ENCODE measurements around the gene SEMA3E. TPM values are rescaled to one million over a fixed set of nuclear protein-coding genes. Genes with fewer than 3 reads are reported as not detected.

SEMA3E gene
- total and polyA plus RNA-seq, 9 of the 15 experiments (the other 6 are each of a cell fraction or from before 2014, with no cell fraction given) = 0.01 to 1.4 (median 0.14) TPM; not detected in 2

- TF ChIP-seq, protein P1, sequence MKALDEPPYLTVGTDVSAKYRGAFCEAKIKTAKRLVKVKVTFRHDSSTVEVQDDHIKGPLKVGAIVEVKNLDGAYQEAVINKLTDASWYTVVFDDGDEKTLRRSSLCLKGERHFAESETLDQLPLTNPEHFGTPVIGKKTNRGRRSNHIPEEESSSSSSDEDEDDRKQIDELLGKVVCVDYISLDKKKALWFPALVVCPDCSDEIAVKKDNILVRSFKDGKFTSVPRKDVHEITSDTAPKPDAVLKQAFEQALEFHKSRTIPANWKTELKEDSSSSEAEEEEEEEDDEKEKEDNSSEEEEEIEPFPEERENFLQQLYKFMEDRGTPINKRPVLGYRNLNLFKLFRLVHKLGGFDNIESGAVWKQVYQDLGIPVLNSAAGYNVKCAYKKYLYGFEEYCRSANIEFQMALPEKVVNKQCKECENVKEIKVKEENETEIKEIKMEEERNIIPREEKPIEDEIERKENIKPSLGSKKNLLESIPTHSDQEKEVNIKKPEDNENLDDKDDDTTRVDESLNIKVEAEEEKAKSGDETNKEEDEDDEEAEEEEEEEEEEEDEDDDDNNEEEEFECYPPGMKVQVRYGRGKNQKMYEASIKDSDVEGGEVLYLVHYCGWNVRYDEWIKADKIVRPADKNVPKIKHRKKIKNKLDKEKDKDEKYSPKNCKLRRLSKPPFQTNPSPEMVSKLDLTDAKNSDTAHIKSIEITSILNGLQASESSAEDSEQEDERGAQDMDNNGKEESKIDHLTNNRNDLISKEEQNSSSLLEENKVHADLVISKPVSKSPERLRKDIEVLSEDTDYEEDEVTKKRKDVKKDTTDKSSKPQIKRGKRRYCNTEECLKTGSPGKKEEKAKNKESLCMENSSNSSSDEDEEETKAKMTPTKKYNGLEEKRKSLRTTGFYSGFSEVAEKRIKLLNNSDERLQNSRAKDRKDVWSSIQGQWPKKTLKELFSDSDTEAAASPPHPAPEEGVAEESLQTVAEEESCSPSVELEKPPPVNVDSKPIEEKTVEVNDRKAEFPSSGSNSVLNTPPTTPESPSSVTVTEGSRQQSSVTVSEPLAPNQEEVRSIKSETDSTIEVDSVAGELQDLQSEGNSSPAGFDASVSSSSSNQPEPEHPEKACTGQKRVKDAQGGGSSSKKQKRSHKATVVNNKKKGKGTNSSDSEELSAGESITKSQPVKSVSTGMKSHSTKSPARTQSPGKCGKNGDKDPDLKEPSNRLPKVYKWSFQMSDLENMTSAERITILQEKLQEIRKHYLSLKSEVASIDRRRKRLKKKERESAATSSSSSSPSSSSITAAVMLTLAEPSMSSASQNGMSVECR (CRISPR knock-in tag; IDR thresholded peaks at IDR 0.05) = no peak
- TF ChIP-seq ZEB2 (IDR thresholded peaks at IDR 0.05) (no peak), ZFP1 (CRISPR knock-in tag; IDR thresholded peaks at IDR 0.05) (no peak)
These were observed 154.3 kb downstream of the SEMA3E start (continued) for GRCh38 chr7:83494683-83495082.

DNA sequence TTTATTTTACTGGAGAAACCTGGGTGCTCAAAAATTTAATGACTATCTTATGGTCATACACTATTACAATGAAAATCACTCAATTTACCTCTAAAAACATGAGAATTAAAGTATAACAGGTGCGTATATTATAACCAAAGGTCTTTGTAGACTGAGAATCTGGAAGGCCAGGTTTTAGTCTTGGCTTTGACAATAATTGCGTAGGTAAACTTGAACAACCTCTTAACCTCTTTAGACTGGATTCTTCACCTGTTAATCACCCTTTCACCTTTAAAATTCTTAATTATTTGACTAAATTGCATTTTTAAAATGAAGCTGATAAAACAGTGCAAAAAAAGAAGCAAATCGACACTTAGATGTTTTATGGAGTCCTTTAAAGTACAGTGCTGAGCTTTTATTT is 156.1 kb downstream of the SEMA3E start:
- Histone ChIP-seq H3K36me3 (ENCODE audit: control insufficient read depth, insufficient read depth, low read length) (no peaks in the 10 kb centered on the region), H3K9ac (ENCODE audit: insufficient read depth in 1 of 2, low read depth in 2 of 2, low read length in 2 of 2) (no peak overlapping the region), H3K27ac (ENCODE audit: extremely low read depth, low read depth, low read length) (no peak overlapping the region), H3K79me2 (ENCODE audit: control insufficient read depth, insufficient read depth, low read length) (no peaks in the 10 kb centered on the region), H3K4me2 (ENCODE audit: insufficient read depth, low read length) (no peak overlapping the region), H3K27me3 (ENCODE audit: control insufficient read depth in 2 of 2, insufficient read depth in 2 of 2, low read length in 2 of 2) (no peaks in the 10 kb centered on the region), H2AFZ (ENCODE audit: low read depth, low read length) (no peak overlapping the region), H4K20me1 (replicated peaks; ENCODE audit: control insufficient read depth, insufficient read depth, low read length) (no peaks in the 10 kb centered on the region), H3K9me3 (replicated peaks; ENCODE audit: control insufficient read depth, insufficient read depth, low read depth, low read length) (no peaks in the 10 kb centered on the region; the same call in 1 of the 2 replicates), H3K4me1 (replicated peaks in 1 of 2; ENCODE audit: control insufficient read depth in 2 of 2, insufficient read depth in 2 of 2, low read length in 2 of 2) (no peaks in the 10 kb centered on the region), H3K4me3 (no peak overlapping the region), H3K9me1 (ENCODE audit: control insufficient read depth, insufficient read depth, low read length) (no peaks in the 10 kb centered on the region)
- 5% methylated on average over 3 of the region's 3 CpGs for WGBS (ENCODE audit: insufficient coverage, low coverage, missing lambda C conversion rate)
- no peak for ATAC-seq
- ChIA-PET CTCF (ENCODE audit: low intra/inter-chr PET ratio) (no interaction called here), POLR2A (no interaction called here)
- no peak for DNase-seq (ENCODE audit: extremely low read depth in 1 of 4, low spot score in 3 of 4)
- FAIRE-seq = no peak
- BruUV-seq (replicated peaks) = no TSS peak
- intact Hi-C loops (cut with micrococcal nuclease) = no loop called here
- TF ChIP-seq PRMT5 (CRISPR knock-in tag; IDR thresholded peaks at IDR 0.05) = no peak
- no peak for TF ChIP-seq TRIM25 (IDR thresholded peaks at IDR 0.05; ENCODE audit: borderline replicate concordance)
- TF ChIP-seq, protein P2, sequence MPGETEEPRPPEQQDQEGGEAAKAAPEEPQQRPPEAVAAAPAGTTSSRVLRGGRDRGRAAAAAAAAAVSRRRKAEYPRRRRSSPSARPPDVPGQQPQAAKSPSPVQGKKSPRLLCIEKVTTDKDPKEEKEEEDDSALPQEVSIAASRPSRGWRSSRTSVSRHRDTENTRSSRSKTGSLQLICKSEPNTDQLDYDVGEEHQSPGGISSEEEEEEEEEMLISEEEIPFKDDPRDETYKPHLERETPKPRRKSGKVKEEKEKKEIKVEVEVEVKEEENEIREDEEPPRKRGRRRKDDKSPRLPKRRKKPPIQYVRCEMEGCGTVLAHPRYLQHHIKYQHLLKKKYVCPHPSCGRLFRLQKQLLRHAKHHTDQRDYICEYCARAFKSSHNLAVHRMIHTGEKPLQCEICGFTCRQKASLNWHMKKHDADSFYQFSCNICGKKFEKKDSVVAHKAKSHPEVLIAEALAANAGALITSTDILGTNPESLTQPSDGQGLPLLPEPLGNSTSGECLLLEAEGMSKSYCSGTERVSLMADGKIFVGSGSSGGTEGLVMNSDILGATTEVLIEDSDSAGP (CRISPR knock-in tag; IDR thresholded peaks at IDR 0.05) = no peak
- no peak for TF ChIP-seq ESRRB (CRISPR knock-in tag; IDR thresholded peaks at IDR 0.05; ENCODE audit: borderline replicate concordance)
- in situ Hi-C loops (cut with MboI) = no loop called here
